NB4 (cell line): Measurements from ENCODE around the gene SMIM24.

ENCODE experiments used
- DNase-seq: peaks from one replicate; pipeline ENCODE4 v3.0.0; 2010; ENCODE audit warnings: low read depth
- H3K4me3 ChIP-seq: one replicate; pipeline ENCODE4 v1.5.1; 2011; ENCODE audit warnings: mild to moderate bottlenecking, low read depth, low read length, moderate library complexity
- MYC ChIP-seq: IDR thresholded peaks from 2 replicates; pipeline ENCODE4 v1.6.1; 2011; ENCODE audit warnings: low read depth, low read length
- POLR2A ChIP-seq: IDR thresholded peaks from 2 replicates; pipeline ENCODE4 v1.6.1; 2011; ENCODE audit warnings: mild to moderate bottlenecking; ENCODE audit not compliant: insufficient read length; ENCODE audit errors: extremely low read depth
- TF ChIP-seq, protein P1 (sequence below): IDR thresholded peaks from one replicate; pipeline ENCODE4 v1.5.1; 2012; ENCODE audit warnings: low read depth, low read length
- TF ChIP-seq, protein P2 (sequence below): IDR thresholded peaks from 2 replicates; pipeline ENCODE4 v1.6.1; 2011; ENCODE audit warnings: low read depth, low read length

SMIM24 gene

DNA sequence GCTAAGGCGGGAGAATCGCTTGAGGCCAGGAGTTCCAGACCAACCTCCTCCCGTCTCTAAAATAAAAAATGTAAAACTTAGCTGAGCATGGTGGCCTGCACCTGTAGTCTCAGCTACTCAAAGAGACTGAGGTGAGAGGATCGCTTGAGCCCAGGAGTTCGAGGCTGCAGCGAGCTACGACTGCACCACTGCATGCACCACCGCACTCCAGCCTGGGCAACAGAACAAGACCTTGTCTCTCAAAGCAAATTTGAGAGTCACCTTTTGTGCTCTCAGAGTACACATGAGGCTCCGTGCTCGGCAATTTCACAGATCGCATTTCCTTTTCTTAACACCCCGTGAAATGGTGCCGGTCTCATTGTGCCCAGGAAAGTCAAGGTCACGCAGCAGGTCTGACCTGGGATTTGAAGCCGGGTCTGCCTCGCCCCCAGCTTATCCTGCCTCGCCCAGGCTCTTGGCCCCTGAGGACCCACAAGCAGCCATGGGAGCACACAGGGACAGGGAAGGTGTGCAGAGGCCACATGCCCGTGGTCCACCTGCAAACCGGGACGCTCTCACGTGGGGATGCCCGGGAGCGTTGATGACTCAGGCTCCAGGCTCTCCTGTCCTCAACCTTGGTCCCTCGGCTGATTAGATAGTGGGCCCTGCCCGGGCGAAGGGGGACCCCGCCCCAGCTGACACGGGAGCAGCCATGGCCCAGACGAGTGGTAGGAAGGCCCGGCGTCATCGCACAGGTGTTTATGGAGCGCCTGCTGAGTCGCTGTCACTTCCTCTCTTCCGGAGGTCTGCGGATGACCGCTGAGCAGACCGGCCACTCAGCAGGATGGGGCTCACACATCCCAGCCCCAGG, 1.1 kb upstream of the SMIM24 start:
- TF ChIP-seq MYC (no peak), POLR2A (no peak)
- TF ChIP-seq, protein P1, sequence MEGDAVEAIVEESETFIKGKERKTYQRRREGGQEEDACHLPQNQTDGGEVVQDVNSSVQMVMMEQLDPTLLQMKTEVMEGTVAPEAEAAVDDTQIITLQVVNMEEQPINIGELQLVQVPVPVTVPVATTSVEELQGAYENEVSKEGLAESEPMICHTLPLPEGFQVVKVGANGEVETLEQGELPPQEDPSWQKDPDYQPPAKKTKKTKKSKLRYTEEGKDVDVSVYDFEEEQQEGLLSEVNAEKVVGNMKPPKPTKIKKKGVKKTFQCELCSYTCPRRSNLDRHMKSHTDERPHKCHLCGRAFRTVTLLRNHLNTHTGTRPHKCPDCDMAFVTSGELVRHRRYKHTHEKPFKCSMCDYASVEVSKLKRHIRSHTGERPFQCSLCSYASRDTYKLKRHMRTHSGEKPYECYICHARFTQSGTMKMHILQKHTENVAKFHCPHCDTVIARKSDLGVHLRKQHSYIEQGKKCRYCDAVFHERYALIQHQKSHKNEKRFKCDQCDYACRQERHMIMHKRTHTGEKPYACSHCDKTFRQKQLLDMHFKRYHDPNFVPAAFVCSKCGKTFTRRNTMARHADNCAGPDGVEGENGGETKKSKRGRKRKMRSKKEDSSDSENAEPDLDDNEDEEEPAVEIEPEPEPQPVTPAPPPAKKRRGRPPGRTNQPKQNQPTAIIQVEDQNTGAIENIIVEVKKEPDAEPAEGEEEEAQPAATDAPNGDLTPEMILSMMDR, result no peak
- TF ChIP-seq, protein P2, sequence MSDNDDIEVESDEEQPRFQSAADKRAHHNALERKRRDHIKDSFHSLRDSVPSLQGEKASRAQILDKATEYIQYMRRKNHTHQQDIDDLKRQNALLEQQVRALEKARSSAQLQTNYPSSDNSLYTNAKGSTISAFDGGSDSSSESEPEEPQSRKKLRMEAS, result no peak
- no peak overlapping the region for H3K4me3 ChIP-seq
- no peak for DNase-seq

DNA sequence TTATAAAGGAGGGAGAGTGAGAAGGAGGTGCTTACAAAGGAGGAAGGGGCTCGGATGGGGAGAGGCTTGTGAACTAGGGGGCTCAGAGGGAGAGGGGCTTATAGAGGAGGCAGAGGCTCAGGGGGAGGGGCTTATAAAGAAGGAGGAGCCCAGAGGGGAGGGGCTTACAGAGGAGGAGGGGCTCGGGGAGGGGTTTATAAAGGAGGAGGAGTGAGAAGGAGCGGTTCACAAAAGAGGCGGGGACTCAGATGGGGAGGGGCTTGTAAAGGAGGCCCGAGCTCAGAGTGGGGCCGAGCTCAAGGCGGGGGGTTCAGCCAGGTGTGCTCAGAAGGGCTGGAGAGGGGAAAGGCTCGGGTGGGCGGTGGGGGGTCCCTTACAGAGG, 500 bp downstream of the SMIM24 start:
- TF ChIP-seq MYC, result no peak
- TF ChIP-seq, protein P1, result no peak
- TF ChIP-seq, protein P2, result no peak
- DNase-seq, result no peak
- H3K4me3 ChIP-seq, result no peak overlapping the region

DNA sequence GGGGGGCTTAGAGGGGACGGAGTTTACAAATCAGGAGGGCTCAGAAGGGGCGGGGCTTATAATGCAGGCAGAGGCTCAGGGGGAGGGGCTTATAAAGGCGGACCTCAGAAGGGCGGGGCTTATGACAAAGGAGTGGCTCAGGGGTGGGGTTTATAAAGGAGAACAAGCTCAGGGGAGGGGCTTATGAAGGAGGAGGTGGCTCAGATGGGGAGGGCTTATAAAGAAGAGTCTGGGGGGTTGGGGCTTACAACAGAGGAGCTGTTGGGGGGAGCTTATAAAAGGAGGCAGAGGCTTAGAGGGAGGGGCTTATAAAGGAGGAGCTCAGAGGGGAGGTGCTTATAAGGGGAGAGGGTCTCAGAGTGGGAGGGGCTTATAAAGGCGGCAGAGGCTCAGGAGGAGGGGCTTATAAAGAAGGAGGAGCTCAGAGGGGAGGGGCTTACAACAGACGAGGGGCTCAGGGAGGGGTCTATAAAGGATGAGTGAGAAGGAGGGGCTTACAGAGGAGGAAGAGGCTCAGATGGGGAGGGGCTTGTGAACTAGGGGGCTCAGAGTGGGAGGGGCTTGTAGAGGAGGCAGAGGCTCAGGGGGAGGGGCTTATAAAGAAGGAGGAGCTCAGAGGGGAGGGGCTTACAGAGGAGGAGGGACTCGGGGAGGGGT, 1.0 kb downstream of the SMIM24 start:
- peak; percentile 64 for DNase-seq
- H3K4me3 ChIP-seq, result no peak overlapping the region

DNA sequence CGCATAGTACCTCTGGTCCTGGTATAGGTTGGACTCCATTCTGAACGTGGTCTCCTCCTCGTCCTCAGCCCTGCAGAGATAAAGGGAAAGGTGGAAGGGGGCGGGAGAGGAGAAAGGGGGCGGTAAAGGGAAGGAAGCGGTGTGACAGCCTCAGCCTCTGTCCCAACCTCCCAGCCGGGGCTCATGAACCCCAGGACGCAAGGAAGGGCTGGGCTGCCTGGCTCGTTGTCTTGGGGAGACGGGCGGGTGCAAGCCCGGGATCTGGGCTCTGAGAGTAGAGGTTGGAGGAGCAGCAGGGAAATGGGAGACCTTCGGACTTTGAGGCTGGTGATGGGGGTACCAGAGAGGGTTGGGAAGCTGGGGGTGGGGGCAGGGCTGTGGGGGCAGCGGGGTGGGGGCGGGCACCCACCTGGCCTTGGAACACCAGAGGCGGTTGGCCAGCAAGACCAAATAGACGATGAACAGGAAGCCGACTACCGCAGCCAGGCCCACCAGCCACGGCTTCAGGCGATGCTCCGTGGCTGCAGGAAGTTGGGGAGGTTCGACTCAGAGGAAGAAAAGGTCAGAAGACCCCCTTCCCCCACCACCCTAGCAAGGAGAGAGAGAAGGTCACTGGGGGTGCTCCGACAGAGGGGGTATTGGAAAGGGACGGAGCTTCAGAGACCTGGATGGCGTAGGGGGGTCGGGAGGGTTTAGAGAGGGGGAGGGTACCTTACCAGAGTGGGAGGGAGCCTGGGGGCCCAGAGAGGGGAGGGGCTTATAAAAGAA, 1.7 kb downstream of the SMIM24 start:
- DNase-seq, result peak; percentile 61
- TF ChIP-seq, protein P2, result no peak
- TF ChIP-seq MYC (no peak), POLR2A (no peak)
- TF ChIP-seq, protein P1, result no peak
- H3K4me3 ChIP-seq, result no peak overlapping the region

More for the DNA sequence above, 1.0 kb downstream of the SMIM24 start:
- TF ChIP-seq, protein P2, result no peak
- TF ChIP-seq MYC (no peak), POLR2A (no peak)
- TF ChIP-seq, protein P1, result no peak

DNA sequence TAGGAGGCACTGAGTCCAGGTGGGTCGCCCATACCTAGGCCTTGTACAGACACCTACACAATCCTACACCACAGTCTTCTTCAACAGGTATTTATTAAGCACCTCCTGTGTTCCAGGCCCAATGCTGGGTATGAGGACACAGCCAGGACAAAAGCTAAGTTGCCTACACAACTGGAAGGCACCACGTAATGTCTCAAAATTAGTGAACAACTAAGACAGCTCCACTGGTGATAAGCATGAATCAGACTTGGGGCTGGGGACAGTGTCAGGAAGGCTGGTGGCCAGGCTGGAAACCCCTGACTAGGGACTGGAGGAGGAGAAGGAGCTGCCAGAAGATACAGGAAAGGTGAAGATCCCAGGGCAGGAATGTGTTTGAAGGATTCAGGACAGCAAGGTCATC, 2.4 kb downstream of the SMIM24 start:
- TF ChIP-seq POLR2A (no peak), MYC (no peak)
- TF ChIP-seq, protein P2, result no peak
- TF ChIP-seq, protein P1, result no peak
- DNase-seq, result no peak
- H3K4me3 ChIP-seq, result no peak overlapping the region
